Measurements from ENCODE around the gene SPTLC2.

SPTLC2 gene

DNA sequence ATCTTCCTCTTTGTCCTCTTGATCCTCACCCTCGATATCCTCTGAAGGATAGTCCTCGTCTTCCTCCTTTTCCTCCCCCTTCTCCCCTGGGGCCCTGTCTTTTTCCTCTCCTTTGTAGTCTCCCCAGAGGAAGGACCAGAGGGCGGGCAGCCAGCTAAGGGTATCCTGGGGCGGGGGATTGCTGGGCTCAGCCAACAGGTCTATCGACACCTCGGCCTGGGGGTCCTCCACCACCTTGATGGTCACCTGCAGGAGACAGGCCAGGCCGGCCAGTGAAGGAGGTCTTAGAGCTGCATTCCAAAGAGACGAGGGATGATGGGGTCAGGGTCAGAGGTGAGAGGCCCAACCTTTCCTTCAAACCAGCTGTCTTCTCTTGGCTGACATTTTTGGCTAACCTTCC lies 134.0 kb downstream of the SPTLC2 start:
- no peak for DNase-seq (ENCODE audit: low read depth)
- TF ChIP-seq CTCF (IDR thresholded peaks at IDR 0.05; ENCODE audit: control insufficient read depth, insufficient read depth, low read depth, low read length, missing control alignments): no peak
- no peak overlapping the region for H3K4me3 ChIP-seq (ENCODE audit: control insufficient read depth, low read depth, low read length)

GRCh38 chr14:77478796-77479195 lies 137.6 kb downstream of the SPTLC2 start:
- no peak for TF ChIP-seq CTCF (IDR thresholded peaks at IDR 0.05; ENCODE audit: control insufficient read depth, insufficient read depth, low read depth, low read length, missing control alignments)
- H3K4me3 ChIP-seq (ENCODE audit: control insufficient read depth, low read depth, low read length): no peak overlapping the region
- DNase-seq (ENCODE audit: low read depth): no peak

GRCh38 chr14:77478029-77478428 lies 138.4 kb downstream of the SPTLC2 start:
- no peak for DNase-seq (ENCODE audit: low read depth)
- H3K4me3 ChIP-seq (ENCODE audit: control insufficient read depth, low read depth, low read length): no peak overlapping the region
- TF ChIP-seq CTCF (IDR thresholded peaks at IDR 0.05; ENCODE audit: control insufficient read depth, insufficient read depth, low read depth, low read length, missing control alignments): no peak

GRCh38 chr14:77475432-77476115 lies 140.9 kb downstream of the SPTLC2 start:
- no peak for TF ChIP-seq CTCF (IDR thresholded peaks at IDR 0.05; ENCODE audit: control insufficient read depth, insufficient read depth, low read depth, low read length, missing control alignments)
- H3K4me3 ChIP-seq (ENCODE audit: control insufficient read depth, low read depth, low read length): no peak overlapping the region
- no peak for DNase-seq (ENCODE audit: low read depth)

DNA sequence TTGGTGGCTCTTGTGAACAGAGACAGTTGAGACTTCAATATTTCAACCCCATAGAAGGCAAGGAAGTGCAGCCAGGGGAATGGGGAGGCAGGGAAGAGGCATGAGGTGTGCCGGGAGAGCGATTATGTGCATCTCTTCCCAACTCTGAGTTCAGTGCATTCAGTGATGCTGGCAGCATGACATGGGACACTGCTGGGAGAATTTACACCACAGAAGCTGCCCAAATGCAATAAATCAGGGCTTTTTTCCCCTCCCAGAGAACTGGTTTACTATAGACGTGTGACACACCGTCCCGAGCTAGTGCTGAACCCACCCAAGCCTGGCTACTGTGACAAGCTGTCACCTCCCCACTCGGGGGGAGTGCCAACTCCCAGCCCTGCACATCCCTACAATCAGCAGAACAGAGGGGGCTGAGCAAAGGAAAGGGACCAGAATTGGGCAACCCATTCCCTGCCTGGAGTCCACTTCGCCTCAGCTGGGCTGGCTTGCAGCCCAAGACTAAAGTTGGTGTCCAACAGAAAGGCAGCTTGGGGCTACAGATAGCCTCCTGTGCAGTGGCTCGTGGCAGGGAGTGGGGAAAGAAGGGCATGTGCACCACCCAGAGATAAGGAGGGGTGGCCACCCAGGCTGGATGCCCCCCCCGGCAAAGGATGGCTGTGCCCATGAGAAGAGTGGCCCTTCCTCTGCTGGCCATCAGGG lies 141.8 kb downstream of the SPTLC2 start:
- DNase-seq (ENCODE audit: low read depth): no peak
- TF ChIP-seq CTCF (IDR thresholded peaks at IDR 0.05; ENCODE audit: control insufficient read depth, insufficient read depth, low read depth, low read length, missing control alignments): no peak
- no peak overlapping the region for H3K4me3 ChIP-seq (ENCODE audit: control insufficient read depth, low read depth, low read length)

GRCh38 chr14:77473921-77474320 lies 142.5 kb downstream of the SPTLC2 start:
- no peak for DNase-seq (ENCODE audit: low read depth)
- no peak overlapping the region for H3K4me3 ChIP-seq (ENCODE audit: control insufficient read depth, low read depth, low read length)
- TF ChIP-seq CTCF (IDR thresholded peaks at IDR 0.05; ENCODE audit: control insufficient read depth, insufficient read depth, low read depth, low read length, missing control alignments): no peak

Measured in AG09309 (cell line).